Bone marrow (tissue), 2 donors: Measurements from ENCODE around the gene MIDN.

Experiments used
- DNase-seq, 2 donors: peaks; one replicate each; lab custom pipeline; 2025; lab: John Stamatoyannopoulos, UW

Gene MIDN

DNA sequence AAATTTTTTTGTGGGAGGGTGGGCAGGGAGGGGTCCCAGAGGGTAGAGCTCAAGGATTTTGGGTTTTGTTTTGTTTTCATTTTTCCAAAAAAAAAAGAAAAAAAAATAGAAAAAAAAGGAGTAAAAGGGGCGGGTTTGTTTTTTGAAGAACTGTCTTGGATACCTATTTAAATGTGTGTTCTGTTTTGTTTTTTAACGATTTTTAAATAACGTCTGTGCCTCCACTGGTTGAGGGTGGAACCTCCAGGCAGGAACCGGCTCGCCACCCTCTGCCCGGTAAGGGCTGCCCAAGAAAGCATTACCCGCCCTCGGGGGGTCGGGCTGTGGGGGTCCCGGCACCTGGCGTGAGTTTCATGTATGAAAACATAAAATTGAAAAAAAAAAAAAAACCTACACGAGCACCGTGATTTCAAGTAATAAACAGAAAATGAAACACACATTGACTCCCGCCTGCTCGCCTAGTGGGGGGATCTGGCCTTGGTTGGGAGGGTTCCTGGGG is 10.4 kb downstream of the MIDN start:
- peak in 1 of 2 donors; percentile 44 for DNase-seq

DNA sequence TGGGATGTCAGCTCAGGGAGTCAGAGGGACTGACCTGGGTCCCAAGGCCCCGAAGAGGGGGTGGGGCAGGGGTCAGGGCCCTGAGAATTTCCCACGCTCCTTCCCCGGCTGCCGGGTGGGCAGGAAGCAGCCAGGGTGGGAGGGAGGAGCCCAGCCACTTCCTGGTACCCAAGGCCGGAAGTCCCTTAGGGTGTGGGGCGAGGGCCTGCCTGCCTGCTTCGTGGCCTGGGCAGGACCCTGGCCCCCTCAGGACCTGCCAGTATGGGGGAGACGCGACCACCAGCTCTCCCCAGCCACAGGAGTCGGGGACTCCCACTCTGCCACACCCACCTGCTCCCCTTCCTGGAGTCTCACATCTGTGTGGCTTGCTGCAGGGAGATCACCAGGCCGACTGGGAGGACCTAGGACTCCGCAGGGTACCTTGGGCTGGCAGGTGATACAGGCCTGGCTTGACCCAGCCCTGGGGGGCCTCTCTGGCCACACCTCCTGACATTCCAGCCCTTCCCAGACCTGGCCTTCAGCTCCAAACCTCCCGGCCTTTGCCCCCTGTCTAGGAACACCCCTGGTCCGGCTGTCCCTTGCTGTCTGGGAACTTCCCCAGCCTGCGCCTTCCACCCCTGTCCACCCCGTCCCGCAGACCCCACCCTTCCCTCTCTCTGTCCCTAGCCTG is 11.0 kb downstream of the MIDN start:
- peak; percentile 44 to 78 for DNase-seq

DNA sequence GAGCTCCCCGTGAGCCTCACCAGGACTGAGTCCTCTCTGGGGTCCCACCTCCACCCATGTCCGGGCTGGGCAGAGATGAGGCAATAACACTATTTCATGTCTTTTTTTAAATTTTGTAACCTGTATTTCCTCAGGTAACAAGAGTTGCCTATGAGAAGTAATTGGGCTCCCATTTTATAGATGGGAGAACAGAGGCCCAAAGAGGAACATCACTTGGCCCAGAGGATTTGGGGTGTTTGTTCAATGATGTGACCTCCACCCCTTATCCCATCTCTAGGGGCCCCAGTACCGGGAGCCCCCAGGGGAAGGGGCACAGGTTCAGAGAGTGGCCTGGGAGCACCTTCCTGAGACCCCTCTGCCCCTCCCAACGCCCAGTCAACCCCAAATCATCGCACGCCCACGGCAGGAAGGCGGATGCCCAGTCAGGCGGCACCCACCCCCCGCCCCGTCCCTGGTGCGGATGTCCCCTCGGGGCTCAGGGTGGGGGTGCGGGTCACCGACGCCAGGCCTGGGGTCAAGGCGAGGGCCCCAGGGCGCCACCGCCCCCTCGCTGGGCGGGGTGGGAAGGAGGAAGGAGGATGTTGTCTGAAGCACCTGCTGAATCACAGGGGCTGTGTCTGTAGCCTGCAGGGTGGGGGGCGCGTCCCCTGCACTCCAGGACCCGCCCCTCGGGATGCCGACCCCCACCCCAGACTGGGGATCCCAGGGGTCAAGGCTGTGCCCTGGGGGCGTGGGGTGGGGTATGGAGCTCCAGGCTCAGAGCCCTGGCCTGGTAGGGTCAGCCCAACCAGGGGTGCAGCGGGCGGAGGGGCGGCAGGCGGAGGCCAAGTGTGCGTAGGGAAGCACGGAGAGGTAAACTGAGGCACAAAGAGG is 11.7 kb downstream of the MIDN start:
- no peak for DNase-seq

DNA sequence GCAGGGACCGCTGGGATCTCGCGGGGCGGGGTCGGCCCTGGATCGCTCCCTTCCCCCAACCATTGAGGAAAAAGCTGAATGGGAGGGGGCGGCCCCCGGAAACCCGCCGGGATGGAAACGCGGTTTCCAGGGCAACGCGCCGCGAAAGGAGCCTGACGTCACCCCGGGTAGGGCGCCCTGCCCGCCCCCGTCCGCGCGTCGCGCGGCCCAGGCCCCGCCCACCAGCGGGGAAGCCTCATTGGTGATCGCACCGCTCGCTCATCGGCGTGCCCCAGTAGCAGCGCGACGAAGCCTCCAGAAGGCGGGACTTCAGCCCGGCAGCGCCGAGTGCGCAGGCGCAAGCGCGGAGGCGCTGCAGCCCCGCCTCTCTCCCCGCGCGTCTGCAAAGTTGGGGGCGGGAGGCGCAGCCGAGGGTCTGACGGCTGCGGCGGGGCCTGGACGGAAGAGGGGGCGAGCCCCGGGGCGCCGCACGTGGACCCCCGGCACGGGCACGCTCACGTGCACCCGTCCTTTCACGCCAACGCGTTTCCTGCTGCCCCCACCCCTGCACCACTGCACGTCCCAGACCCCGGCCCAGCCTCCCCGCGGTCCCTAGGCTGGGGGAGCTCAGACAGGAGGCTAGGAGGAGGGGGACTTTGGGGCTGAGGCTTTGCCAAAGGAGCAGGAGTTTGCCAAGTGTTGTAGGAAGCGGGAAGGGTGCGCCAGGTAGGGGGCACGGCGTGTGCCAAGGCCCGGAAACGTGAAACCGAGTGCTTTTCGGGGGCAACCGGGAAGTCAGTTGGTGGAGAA is 12.6 kb downstream of the MIDN start:
- DNase-seq, result peak; percentile 77 to 83

DNA sequence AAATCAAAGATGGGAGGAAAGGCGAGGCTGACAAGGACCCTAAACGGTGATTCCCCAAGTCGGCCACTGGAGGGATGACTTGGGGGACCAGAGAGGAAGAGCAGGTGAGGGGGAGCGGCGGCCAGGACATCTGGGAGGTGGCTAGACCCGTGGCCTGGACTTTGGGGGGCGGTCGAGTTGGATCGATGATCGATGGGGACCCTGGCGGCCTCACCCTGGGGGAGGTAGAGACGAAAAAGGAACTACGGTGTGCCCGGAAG is 13.1 kb downstream of the MIDN start:
- no peak for DNase-seq

DNA sequence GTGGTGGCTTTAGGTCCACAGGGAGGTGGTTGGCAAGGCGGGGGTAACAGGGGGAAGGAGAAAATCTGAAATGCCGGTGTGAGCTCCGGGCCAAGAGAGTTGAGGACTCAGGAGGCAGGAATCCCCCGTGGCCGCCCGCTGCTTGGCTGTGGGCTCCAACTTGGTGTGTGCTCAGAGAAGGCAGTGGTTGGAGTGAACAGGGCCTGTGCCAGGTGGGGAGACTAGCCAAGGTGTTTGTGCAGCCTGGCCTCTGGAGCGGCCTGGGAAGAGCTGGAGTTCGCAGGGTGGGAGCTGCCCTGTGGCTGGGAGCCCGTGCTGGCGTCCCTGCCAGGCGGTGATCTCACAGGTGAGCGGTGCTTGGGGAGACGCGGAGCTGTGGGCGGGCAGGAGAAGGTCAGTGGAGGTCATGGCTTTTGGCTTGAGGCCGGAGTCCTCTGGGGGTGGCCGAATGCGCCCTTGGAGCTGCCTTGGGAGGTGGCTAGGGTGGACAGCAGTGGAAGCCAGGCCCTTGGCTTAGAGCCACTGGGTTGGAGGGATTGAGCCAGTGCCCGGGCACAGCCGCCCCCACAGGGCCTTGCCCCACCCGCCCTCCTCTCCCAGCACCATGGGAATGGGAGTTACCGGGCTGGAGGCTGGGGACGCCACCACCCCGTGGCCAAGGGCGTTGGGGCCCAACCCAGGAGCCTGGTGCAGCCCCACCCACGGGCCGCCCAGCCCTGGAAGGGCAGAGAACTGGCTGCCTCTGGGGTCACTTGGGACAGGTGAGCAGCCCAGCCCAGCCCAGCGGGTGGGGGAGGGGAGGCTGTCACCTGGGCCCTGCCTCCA is 13.6 kb downstream of the MIDN start:
- no peak for DNase-seq

- DNase-seq, result no peak
These were observed 14.3 kb downstream of the MIDN start for GRCh38 chr19:1262623-1263123.

DNA sequence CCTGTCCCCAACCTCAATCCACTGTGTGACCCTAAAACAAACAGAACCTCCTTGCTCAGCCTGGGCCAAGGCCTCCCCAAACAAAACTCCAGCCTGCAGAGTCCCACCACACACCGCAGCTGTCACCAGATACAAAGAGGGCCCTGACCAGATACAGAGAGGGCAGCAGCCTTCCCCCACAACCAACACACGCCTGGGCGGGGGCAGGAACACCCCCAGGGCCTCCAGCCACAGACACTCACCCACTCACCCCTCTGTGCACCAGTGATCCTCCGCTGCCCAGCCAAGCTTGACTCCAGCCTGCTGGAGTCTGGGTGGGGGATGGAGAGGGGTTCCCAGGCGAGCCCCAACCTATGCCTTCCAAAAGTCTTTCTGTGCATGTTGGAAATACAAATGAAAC is 14.8 kb downstream of the MIDN start:
- no peak for DNase-seq

DNA sequence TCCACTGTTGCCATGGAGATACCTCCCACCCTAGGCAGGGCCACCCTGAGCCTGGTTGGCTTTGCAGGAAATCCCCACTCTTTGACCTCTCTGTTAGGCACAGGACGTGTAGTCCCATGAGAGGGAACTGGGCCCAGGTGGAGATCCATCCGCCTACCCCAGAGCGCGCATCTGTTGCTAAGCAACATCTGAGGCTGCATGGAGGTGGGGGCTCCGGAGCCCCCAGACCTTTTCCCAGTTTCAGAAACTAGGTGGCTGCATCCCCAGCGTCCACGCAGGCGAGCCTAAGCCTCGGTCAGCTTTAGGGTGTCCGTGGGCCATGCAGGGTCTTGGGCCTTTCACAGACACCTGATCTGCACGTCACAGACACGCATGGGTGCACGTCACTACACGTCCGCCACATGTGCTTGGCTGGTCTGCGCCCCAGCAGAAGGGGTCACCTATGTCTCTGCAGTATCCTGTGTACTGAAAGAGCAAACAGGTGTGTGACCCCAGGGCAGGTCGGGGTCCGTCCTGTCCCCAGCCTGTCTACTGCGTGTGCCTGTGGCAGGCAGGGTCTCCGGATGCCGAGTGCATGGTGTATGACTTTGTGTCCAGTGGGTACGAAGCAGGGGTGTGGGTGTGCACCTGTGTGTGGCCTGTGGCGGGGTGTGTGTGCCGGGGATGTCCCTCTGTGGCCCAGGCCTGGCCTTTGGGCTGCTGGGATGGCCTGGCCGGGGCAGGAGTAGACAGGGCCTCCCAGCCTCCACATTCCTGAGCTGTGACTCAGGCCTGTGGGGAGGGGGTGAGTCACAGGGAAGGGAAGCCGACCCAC is 16.6 kb downstream of the MIDN start:
- no peak for DNase-seq

DNA sequence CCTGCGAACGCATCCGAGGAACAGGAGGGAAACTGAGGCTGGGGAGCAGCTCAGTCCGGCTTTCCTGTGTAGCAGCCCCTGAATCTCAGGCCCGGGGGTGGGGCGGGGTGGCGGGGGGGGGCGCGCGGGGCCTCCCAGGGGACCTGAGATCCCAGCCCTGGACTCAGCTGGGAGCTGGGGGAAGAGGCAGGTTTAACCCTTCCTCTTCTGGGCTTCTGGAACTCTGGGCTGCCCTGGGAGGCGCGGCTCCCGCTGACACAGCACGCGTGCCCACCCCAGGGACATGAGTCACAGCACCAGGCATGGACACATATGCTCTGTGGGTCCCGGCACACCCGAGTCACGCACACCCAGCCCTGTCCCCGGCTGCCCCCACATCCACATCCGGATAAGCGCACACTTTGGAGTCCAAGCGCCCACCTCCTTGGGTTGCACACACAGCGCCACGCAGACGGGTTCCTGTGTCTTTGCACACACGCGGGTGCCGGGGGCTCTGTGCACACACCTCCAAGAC is 17.3 kb downstream of the MIDN start:
- DNase-seq, result peak; percentile 55 to 84

DNA sequence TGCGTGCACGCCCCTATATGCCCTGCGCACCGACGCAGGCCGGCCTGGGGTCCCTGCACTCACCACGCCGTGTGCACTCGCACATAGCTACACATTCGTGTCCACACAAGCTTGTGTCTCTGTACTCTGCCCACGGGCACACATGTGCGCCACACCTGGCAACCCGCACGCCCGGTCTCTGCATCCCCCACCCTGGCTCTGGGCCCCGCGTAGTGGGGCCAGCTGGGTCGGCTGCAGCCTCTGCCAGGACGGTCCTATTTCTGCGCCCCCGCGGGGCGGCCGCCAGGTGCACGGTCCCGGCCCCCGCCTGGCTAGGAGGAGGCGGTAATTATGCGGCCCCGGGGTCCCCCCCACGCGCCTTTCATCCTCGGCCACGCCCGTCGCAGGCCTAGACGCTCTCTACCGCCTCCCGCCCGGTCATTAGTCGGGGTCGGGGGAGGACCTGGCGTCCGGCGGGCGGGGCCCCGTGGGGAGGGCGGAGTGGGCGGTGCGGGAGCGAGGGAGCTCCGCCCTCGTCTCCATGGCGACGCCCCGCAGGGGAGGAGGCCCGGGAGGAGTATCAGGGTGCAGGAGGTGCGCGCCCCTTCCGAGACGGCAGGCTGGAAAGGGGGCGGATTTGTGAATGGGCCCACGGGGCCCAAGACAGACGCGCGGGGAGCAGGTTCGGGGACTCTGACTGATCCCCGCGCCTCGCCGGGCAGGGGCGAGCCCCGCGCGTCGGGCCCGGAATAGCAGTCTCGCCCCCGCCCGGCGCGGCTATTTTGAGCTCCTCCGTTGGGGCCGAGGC is 17.9 kb downstream of the MIDN start:
- DNase-seq, result peak; percentile 33 to 86

GRCh38 chr19:1266916-1267476 is 18.6 kb downstream of the MIDN start:
- DNase-seq, result peak in 1 of 2 donors; percentile 82

DNA sequence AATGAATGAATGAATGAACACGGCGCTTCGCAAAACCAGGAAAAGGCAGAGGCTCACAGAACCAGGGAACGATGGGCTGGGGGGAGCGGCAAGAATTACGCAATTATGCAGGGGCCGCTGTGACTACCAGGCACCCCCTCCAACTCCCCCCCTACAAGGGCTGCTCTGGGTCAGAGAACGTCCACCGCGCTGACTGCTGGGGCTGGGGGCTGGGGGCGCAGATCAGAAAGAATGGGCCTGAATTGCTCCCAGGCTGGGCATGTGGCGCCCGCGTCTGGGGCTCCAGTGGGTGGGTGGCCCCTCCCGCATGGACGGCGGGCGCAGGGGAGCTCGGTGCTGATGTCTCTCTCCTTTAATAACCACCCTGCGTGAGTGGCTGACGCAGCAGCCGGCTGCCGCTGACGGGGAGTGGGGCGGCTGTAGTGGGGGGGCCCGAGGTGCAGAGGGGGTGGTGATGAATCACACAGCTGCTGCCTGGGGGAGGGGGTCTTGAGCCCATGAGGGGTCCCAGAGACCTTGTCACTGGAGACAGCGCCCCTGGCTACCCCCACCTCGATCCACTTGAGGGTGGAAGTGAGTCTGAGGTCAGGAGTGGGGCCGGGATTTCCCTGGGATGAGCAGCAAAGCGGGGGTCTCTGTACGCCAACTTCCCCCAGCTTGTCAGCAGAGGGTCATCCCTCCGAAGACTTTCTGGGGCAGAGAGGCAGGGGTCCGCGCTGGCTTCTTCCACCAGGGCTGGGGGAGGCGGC is 19.3 kb downstream of the MIDN start:
- DNase-seq, result no peak

GRCh38 chr19:1268226-1269064 is 20.1 kb downstream of the MIDN start:
- no peak for DNase-seq

GRCh38 chr19:1269065-1269477 is 20.7 kb downstream of the MIDN start, which contains the start of gene CIRBP:
TSS of gene CIRBP (plus strand) at chr19:1269332. CDS start at chr19:1270934, 1,602 bp downstream.
- DNase-seq, result peak; percentile 92

DNA sequence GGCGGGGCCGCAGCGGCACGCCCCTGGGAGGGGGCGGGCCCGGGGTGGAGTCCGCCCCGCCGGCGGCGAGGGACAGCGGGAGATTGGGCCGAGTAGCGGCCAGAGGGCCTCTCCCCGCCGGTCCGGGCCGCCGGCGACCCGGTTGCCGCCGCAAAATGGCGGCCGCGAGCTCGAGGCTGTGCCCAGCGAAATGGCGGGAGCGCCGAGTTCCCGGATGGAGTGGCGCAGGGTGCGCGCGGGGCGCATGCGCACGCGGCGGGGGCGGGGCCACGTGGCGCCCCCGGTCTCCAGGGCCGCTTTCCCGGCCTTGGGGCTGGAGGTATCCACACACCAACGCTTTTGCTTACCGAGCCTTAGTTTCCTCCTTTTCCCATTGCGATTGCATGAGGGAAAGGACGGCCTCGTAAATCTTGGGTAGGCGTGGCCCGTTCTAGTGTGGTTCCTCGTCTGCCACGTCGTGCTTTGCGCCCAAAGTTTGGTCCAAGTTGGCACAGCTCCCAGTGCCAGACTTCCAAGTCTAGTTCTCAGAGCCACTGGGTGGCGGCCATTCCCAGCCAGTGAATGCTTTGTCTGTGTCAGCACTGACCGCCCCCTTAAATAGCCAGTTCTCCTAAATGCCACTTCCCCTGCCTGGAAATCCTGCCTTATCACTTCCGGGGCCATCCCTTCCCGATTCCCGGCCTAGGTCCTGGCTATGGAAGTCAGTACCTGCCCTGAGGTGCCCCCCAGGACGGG is 21.3 kb downstream of the MIDN start:
- peak; percentile 37 to 83 for DNase-seq
